Pulmonary artery endothelial cell (primary cell): ENCODE measurements around the gene USHBP1. TPM values are rescaled to one million over a fixed set of nuclear protein-coding genes. Genes with fewer than 3 reads are reported as not detected.

ENCODE experiments used
- DNase-seq: peaks from one replicate; pipeline ENCODE4 v3.0.0-alpha.2; 2011; ENCODE audit warnings: low read depth, low spot score
- total RNA-seq: library from RNA; depleted of rRNA; stranded (reverse); fragments of >200 nt; gene quantifications from 2 replicates; pipeline ENCODE4 v1.2.3, GENCODE V29; 2014

Gene USHBP1
- total RNA-seq, 1 donor from 2014 or later: 5.7 TPM

GRCh38 chr19:17263712-17264640 lies 569 bp downstream of the USHBP1 start:
- no peak for DNase-seq

- no peak for DNase-seq
These were observed 2.0 kb downstream of the USHBP1 start for GRCh38 chr19:17262557-17262956.

- peak; percentile 35 for DNase-seq
These were observed 3.7 kb downstream of the USHBP1 start for GRCh38 chr19:17260842-17261325.

- no peak for DNase-seq
These were observed 4.6 kb downstream of the USHBP1 start for GRCh38 chr19:17259934-17260333.

- DNase-seq: no peak
These were observed 5.3 kb downstream of the USHBP1 start for GRCh38 chr19:17259118-17259780.

- DNase-seq: no peak
These were observed 8.4 kb downstream of the USHBP1 start for GRCh38 chr19:17256130-17256529.

- no peak for DNase-seq
These were observed 9.4 kb downstream of the USHBP1 start for GRCh38 chr19:17255150-17255621.

- DNase-seq: no peak
These were observed 9.9 kb downstream of the USHBP1 start for GRCh38 chr19:17254636-17255035.

GRCh38 chr19:17249887-17250548 lies 14.5 kb downstream of the USHBP1 start:
- DNase-seq: no peak

- DNase-seq: no peak
These were observed 16.4 kb downstream of the USHBP1 start for GRCh38 chr19:17248011-17248776.

GRCh38 chr19:17246681-17247425 lies 17.7 kb downstream of the USHBP1 start:
- no peak for DNase-seq

- no peak for DNase-seq
These were observed 19.0 kb downstream of the USHBP1 start, which contains the start of gene NR2F6 for GRCh38 chr19:17245535-17245984. Gene NR2F6 (minus strand): TSS chr19:17245919. CDS start chr19:17245220, 699 bp downstream.

- DNase-seq: no peak
These were observed 19.7 kb downstream of the USHBP1 start for GRCh38 chr19:17244618-17245534.

GRCh38 chr19:17243830-17244617 lies 20.5 kb downstream of the USHBP1 start:
- DNase-seq: no peak

GRCh38 chr19:17243211-17243829 lies 21.2 kb downstream of the USHBP1 start:
- DNase-seq: no peak

- no peak for DNase-seq
These were observed 21.9 kb downstream of the USHBP1 start for GRCh38 chr19:17242431-17243208.

GRCh38 chr19:17240826-17241399 lies 23.6 kb downstream of the USHBP1 start:
- no peak for DNase-seq
